Endodermal cell (in vitro differentiated cells): ENCODE results near the gene HOXA6. TPM values are rescaled to one million over a fixed set of nuclear protein-coding genes. Genes with fewer than 3 reads are reported as not detected.

Source experiments
- DNase-seq: peaks from one replicate; pipeline ENCODE4 v3.0.0-alpha.2; 2017
- H3K27ac ChIP-seq: 2 replicates; pipeline ENCODE4 v1.5.1; 2013; ENCODE audit warnings: mild to moderate bottlenecking, low read depth, low read length, moderate library complexity
- H3K27me3 ChIP-seq: 2 replicates; pipeline ENCODE4 v1.6.1; 2013; ENCODE audit warnings: mild to moderate bottlenecking, low read length, moderate library complexity; ENCODE audit not compliant: insufficient read depth, control insufficient read depth, poor library complexity, severe bottlenecking
- H3K36me3 ChIP-seq: 2 replicates; pipeline ENCODE4 v1.7.0; 2013; ENCODE audit warnings: mild to moderate bottlenecking, low read length, moderate library complexity; ENCODE audit not compliant: control insufficient read depth, insufficient read depth
- H3K4me1 ChIP-seq: one replicate; pipeline ENCODE4 v1.7.0; 2013; ENCODE audit warnings: low read length; ENCODE audit not compliant: control insufficient read depth, insufficient read depth
- H3K4me3 ChIP-seq: 2 replicates; pipeline ENCODE4 v1.5.1; 2013; ENCODE audit warnings: mild to moderate bottlenecking, low read length, moderate library complexity
- H3K9ac ChIP-seq: 2 replicates; pipeline ENCODE4 v1.6.1; 2013; ENCODE audit warnings: mild to moderate bottlenecking, low read length, moderate library complexity; ENCODE audit not compliant: poor library complexity, severe bottlenecking; ENCODE audit errors: extremely low read depth
- H3K9me3 ChIP-seq: 2 replicates; pipeline ENCODE4 v1.6.1; 2013; ENCODE audit warnings: mild to moderate bottlenecking, low read length, moderate library complexity; ENCODE audit not compliant: control insufficient read depth
- H3K27ac Mint-ChIP-seq: 2 replicates; pipeline ENCODE4 v1.8.0; 2020; ENCODE audit warnings: mixed read lengths
- H3K27me3 Mint-ChIP-seq: 2 replicates; pipeline ENCODE4 v1.8.0; 2021; ENCODE audit warnings: mild to moderate bottlenecking, mixed read lengths; ENCODE audit not compliant: insufficient read depth
- H3K36me3 Mint-ChIP-seq: 2 replicates; pipeline ENCODE4 v1.8.0; 2020; ENCODE audit warnings: low read depth, mixed read lengths
- H3K4me1 Mint-ChIP-seq: 2 replicates; pipeline ENCODE4 v1.8.0; 2020; ENCODE audit warnings: mixed read lengths
- H3K4me3 Mint-ChIP-seq: 2 replicates; pipeline ENCODE4 v1.8.0; 2020; ENCODE audit warnings: mild to moderate bottlenecking, moderate library complexity, mixed read lengths
- H3K9me3 Mint-ChIP-seq: 2 replicates; pipeline ENCODE4 v1.8.0; 2020; ENCODE audit warnings: mild to moderate bottlenecking, mixed read lengths
- WGBS, 2 experiments: methylation state at CpG; one replicate each; pipeline versions ENCODE4 v1.1.5 to v1.1.7; 2013; ENCODE audit warnings: missing lambda C conversion rate in 2 of 2, mixed read lengths in 1 of 2; ENCODE audit not compliant: insufficient coverage in 1 of 2, insufficient read length in 1 of 2; 5-methylcytosine and 5-hydroxymethylcytosine counted together
- total RNA-seq, 2 donors: library from RNA; stranded (reverse); fragmentation: NEBNext Ultra II Directional in 1 of 2; extraction: Animal tissue kit (Norgen Biotek cat#: 25700) in 1 of 2; gene quantifications; 2 replicates in 1 of 2; 3 replicates in 1 of 2; pipeline ENCODE4 v1.2.1, GENCODE V29; 2021
- TF ChIP-seq, protein P1 (sequence below): fragments of 200-600 bp; sonication (generic); conservative IDR thresholded peaks from 2 replicates; pipeline ENCODE4 v1.5.0; 2021; ENCODE audit warnings: antibody characterized with exemption, mild to moderate bottlenecking

The HOXA6 gene
- total RNA-seq, 2 donors from 2014 or later: not detected

DNA sequence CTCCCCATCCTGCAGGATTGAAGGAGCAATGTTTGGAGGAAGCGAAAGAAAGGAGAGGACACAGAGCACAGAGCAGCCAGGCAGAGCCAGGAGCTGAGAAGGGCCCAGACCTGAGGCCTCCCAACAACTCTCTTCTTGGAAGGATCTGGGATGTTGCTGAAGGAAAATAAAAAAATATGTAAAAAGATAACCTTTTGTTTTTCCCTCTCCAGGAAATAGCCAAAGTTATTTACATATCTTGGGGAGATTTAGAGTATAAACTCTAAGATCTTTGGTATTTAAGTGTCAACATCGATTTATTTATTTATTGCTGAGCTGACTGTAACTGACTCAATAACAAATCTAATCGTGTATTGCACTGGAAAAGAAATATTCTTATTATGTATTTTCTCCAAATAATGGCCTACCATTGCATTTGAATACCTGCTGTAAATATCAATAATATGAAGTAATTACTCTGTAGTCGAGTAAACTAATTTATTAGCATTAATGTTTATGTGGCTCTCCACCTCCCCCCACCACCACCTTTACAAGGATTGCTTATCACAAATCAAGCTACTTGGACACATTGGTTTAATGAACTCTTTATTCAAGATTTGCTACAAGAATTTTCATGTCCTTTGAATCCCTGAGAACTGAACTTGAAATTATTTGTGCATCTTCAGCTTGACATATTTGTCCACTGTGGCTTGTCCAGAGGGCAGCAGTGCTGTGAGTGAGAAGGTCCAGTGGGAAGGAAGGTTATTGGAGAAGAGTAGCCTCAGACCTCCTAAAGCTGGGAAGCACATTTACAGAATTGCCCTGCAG, 39.3 kb upstream of the HOXA6 start:
- Mint-ChIP-seq H3K36me3 (no peaks in the 10 kb centered on the region), H3K4me3 (no peak overlapping the region), H3K9me3 (no peaks in the 10 kb centered on the region), H3K27ac (no peak overlapping the region), H3K4me1 (peaks cover 17% of the 10 kb centered on the region), H3K27me3 (peaks cover 100% of the 10 kb centered on the region)
- no peak overlapping the region for H3K4me3 ChIP-seq
- no peaks in the 10 kb centered on the region for H3K36me3 ChIP-seq
- WGBS, 2 experiments: 17 to 40% methylated on average over 1 to 3 of the region's 4 CpGs
- H3K9me3 ChIP-seq: no peaks in the 10 kb centered on the region
- H3K27ac ChIP-seq: no peak overlapping the region
- H3K4me1 ChIP-seq: peaks cover 9% of the 10 kb centered on the region
- H3K27me3 ChIP-seq: peaks cover 100% of the 10 kb centered on the region
- TF ChIP-seq, protein P1, sequence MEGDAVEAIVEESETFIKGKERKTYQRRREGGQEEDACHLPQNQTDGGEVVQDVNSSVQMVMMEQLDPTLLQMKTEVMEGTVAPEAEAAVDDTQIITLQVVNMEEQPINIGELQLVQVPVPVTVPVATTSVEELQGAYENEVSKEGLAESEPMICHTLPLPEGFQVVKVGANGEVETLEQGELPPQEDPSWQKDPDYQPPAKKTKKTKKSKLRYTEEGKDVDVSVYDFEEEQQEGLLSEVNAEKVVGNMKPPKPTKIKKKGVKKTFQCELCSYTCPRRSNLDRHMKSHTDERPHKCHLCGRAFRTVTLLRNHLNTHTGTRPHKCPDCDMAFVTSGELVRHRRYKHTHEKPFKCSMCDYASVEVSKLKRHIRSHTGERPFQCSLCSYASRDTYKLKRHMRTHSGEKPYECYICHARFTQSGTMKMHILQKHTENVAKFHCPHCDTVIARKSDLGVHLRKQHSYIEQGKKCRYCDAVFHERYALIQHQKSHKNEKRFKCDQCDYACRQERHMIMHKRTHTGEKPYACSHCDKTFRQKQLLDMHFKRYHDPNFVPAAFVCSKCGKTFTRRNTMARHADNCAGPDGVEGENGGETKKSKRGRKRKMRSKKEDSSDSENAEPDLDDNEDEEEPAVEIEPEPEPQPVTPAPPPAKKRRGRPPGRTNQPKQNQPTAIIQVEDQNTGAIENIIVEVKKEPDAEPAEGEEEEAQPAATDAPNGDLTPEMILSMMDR: no peak
- peak; percentile 29 for DNase-seq
- H3K9ac ChIP-seq: no peak overlapping the region

DNA sequence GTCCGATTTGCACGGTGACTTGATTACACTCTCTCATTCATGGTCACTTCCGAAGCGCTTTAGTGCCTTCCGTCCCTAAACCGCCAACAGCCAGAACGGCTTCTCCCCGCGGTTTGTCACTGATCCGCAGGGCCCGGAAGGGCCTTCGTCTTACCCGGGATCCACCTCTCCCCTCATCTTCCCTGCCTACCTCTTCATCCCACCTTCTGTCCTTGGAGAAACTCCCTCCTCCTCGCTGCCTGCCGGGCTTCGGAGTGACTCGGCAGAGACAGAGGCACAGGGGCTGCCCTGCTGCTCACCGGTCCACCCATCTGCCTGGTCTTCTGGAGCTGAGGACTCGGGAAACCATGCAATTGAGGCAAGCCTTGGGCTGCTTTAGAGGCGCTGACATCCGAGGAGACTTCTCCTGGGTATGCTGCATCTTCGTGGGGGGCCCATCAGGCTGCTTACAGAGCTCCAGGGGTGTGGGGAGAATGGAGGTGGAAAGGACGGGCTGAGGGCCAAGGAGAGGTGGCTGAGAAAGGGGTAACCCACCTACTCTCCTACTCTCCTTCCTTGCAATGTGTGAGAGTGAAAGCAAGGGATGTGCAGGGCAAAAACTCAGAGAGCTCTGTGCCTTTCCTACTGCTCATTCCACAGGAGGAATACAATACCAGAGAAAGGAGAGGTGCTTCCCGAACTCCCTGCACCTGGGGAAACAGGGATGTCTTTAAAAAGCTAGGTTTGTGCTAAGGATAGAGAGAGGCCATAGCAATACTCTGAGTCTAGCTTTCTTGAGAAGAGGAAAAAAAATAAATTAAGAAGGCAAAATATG, 38.5 kb upstream of the HOXA6 start:
- Mint-ChIP-seq H3K27me3 (peaks cover 100% of the 10 kb centered on the region), H3K9me3 (no peaks in the 10 kb centered on the region), H3K36me3 (no peaks in the 10 kb centered on the region), H3K27ac (no peak overlapping the region), H3K4me3 (peak overlapping the region; percentile 7), H3K4me1 (peaks cover 17% of the 10 kb centered on the region)
- 0 to 6% methylated on average over 5 to 23 of the region's 24 CpGs for WGBS, 2 experiments
- TF ChIP-seq, protein P1: no peak
- no peak overlapping the region for H3K9ac ChIP-seq
- no peaks in the 10 kb centered on the region for H3K9me3 ChIP-seq
- H3K4me3 ChIP-seq: no peak overlapping the region
- peaks cover 100% of the 10 kb centered on the region for H3K27me3 ChIP-seq
- peak; percentile 71 for DNase-seq
- H3K27ac ChIP-seq: no peak overlapping the region
- H3K36me3 ChIP-seq: no peaks in the 10 kb centered on the region
- H3K4me1 ChIP-seq: peaks cover 9% of the 10 kb centered on the region

DNA sequence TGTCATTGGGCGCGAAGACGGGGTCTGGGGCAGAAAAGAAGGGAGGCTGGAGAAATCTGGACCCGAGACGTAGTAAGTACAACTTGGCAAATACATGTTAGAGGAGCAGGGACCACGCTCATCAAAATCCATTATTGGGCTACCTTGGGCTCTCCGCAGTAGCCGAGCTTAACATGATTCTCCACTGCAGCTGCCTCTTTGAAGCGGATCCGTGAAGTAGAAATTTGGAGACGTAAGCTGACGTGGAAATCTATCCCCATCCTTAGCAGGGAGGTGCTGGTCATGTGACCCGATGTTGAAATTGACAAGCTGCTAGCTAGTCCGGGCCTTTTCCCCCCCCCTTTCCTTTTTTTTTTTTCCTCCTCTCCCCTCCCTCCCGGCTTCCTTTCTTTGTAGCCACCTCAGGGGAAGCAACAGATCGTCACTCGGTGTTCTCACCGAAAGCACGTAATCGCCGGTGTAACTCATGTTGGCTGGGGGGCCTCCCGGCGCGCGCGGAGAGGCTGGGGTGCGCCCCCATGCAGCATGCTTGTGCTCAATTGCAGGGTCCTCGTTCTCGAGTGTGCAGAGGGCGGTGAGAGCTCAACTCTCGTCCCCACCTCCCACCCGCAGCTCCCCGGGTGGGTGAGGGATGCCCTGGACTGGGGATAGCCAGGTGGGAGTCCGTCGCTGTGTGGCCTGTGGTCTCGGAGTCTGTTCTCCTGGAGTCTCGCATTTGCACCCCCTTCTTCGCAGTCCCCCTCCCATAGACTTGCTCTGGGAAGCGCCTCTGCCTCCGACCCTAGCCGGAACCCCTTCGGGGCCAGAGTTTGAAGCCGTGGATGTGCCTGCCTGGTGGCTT, 37.7 kb upstream of the HOXA6 start, which contains the start of gene HOXA11:
TSS of gene HOXA11 (minus strand) at position 220 of the 841 bp plus-strand sequence. CDS start at position 132, 88 bp downstream.
- H3K27me3 Mint-ChIP-seq: peaks cover 100% of the 10 kb centered on the region
- TF ChIP-seq, protein P1: no peak
- no peak within 1 kb of the TSS for H3K9ac ChIP-seq
- H3K27ac Mint-ChIP-seq: no peak within 1 kb of the TSS
- no peaks in the 10 kb centered on the region for H3K36me3 ChIP-seq
- no peaks in the 10 kb centered on the region for H3K36me3 Mint-ChIP-seq
- H3K4me1 Mint-ChIP-seq: peaks cover 19% of the 10 kb centered on the region
- peak within 1 kb of the TSS; percentile 77 for H3K4me3 ChIP-seq
- peak within 1 kb of the TSS; percentile 46 for H3K4me3 Mint-ChIP-seq
- no peaks in the 10 kb centered on the region for H3K9me3 ChIP-seq
- DNase-seq: peak; percentile 69
- H3K27ac ChIP-seq: no peak within 1 kb of the TSS
- H3K27me3 ChIP-seq: peaks cover 100% of the 10 kb centered on the region
- H3K9me3 Mint-ChIP-seq: no peaks in the 10 kb centered on the region
- 5 to 7% methylated on average over 22 to 43 of the region's 43 CpGs for WGBS, 2 experiments
- H3K4me1 ChIP-seq: peaks cover 9% of the 10 kb centered on the region
